Measurements from ENCODE around the gene GAB1. TPM values are rescaled to one million over a fixed set of nuclear protein-coding genes. Genes with fewer than 3 reads are reported as not detected.

Gene GAB1
- total and polyA plus RNA-seq, 2 donors (not counting 1 experiment from before 2014, with no cell fraction given): 4.7 to 10.8 TPM

GRCh38 chr4:143339497-143339896 lies 2.8 kb downstream of the GAB1 start:
- Mint-ChIP-seq H3K9me3 (ENCODE audit: insufficient read depth) (no peaks in the 10 kb centered on the region), H3K27ac (no peak overlapping the region), H3K27me3 (peaks cover 22% of the 10 kb centered on the region), H3K4me3 (no peak overlapping the region), H3K4me1 (peaks cover 28% of the 10 kb centered on the region)
- WGBS (ENCODE audit: insufficient coverage): 71% methylated on average over 1 of the region's 2 CpGs
- Histone ChIP-seq H2AFZ (ENCODE audit: insufficient read depth, low read depth, low read length, poor library complexity, severe bottlenecking) (no peak overlapping the region), H3K4me1 (ENCODE audit: control insufficient read depth in 2 of 2, insufficient read depth in 2 of 2, low read length in 2 of 2) (peaks cover 12 to 17% of the 10 kb centered on the region in 2 donors), H3K36me3 (replicated peaks in 1 of 2; ENCODE audit: control extremely low read depth in 1 of 2, control insufficient read depth in 1 of 2, extremely low read depth in 1 of 2, insufficient read depth in 2 of 2, low read length in 1 of 2) (no peaks in the 10 kb centered on the region), H3K9ac (ENCODE audit: low read length) (no peak overlapping the region), H3K79me2 (ENCODE audit: control insufficient read depth, insufficient read depth, low read length) (peaks cover 41% of the 10 kb centered on the region), H3K27ac (ENCODE audit: low read length in 2 of 2) (no peak overlapping the region), H4K20me1 (ENCODE audit: control insufficient read depth, insufficient read depth, low read length, poor library complexity, severe bottlenecking) (no peaks in the 10 kb centered on the region), H3K9me3 (ENCODE audit: control extremely low read depth in 1 of 3, control insufficient read depth in 2 of 3, insufficient read depth in 1 of 3, low read length in 2 of 3) (peaks cover 0 to 7% (median 0%) of the 10 kb centered on the region in 3 donors), H3K4me3 (ENCODE audit: control extremely low read depth in 1 of 5, extremely low read depth in 1 of 5, insufficient read depth in 1 of 5, low read depth in 2 of 5, low read length in 4 of 5) (no peak overlapping the region), H3K4me2 (replicated peaks; ENCODE audit: low read depth, low read length, poor library complexity, severe bottlenecking) (no peak overlapping the region), H3K27me3 (replicated peaks in 1 of 4; ENCODE audit: control extremely low read depth in 1 of 4, control insufficient read depth in 3 of 4, insufficient read depth in 4 of 4, low read length in 3 of 4) (peaks cover 0 to 9% (median 0%) of the 10 kb centered on the region in 4 experiments)
- intact Hi-C loops (cut with micrococcal nuclease): loop anchor here (5.0 kb wide), 1 partner anchor 38 kb away; no protein-coding TSS in a partner anchor
- TF ChIP-seq, protein P1, sequence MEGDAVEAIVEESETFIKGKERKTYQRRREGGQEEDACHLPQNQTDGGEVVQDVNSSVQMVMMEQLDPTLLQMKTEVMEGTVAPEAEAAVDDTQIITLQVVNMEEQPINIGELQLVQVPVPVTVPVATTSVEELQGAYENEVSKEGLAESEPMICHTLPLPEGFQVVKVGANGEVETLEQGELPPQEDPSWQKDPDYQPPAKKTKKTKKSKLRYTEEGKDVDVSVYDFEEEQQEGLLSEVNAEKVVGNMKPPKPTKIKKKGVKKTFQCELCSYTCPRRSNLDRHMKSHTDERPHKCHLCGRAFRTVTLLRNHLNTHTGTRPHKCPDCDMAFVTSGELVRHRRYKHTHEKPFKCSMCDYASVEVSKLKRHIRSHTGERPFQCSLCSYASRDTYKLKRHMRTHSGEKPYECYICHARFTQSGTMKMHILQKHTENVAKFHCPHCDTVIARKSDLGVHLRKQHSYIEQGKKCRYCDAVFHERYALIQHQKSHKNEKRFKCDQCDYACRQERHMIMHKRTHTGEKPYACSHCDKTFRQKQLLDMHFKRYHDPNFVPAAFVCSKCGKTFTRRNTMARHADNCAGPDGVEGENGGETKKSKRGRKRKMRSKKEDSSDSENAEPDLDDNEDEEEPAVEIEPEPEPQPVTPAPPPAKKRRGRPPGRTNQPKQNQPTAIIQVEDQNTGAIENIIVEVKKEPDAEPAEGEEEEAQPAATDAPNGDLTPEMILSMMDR (IDR thresholded peaks at IDR 0.05): no peak
- TF ChIP-seq EZH2 (IDR thresholded peaks at IDR 0.05; ENCODE audit: borderline replicate concordance, insufficient read depth, low read depth, low read length, poor library complexity, severe bottlenecking): no peak
- ChIA-PET CTCF (no interaction called here), POLR2A (no interaction called here)
- DNase-seq: no peak
- ATAC-seq (ENCODE audit: low read depth): no peak

DNA sequence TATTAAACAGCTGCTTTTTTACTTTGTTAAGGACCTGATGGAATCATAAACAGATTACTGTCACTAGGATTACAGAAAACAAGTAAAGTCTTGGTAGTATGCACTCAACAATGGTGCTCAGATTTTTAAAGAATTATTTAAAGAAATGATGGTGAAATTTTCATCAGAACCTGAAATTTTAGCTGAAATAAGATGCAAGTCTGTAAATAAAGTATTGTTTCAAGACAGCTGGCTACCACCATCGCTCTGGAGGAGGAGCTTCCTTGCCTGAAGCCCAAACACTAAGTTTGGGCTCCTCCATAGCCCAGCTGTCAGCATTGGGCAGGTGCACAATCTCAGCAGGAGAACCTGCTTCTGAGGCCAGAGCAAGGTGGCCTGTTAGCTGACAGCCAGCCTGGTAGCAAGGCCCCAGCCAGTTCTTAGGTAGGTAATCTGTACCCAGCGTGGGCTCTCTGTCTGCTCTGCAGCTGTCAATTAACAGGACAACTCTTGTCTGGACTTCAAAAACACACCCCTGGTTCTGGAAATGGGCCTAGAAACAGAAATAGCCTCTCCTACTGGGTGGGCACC lies 4.6 kb downstream of the GAB1 start:
- H3K27me3 Mint-ChIP-seq: peaks cover 16% of the 10 kb centered on the region
- intact Hi-C loops (cut with micrococcal nuclease): no loop called here
- H3K27me3 ChIP-seq (replicated peaks in 1 of 4; ENCODE audit: control extremely low read depth in 1 of 4, control insufficient read depth in 3 of 4, insufficient read depth in 4 of 4, low read length in 3 of 4): peaks cover 0 to 3% (median 0%) of the 10 kb centered on the region in 4 experiments
- H3K9ac ChIP-seq (ENCODE audit: low read length): no peak overlapping the region
- ChIA-PET POLR2A (no interaction called here), CTCF (interaction anchor here (0.8 kb wide), 1 partner anchor 56 kb away, joined by 3 read pairs; no protein-coding TSS in a partner anchor)
- no peak overlapping the region for H3K4me3 Mint-ChIP-seq
- peaks cover 10 to 12% of the 10 kb centered on the region in 2 donors for H3K4me1 ChIP-seq (ENCODE audit: control insufficient read depth in 2 of 2, insufficient read depth in 2 of 2, low read length in 2 of 2)
- H3K79me2 ChIP-seq (ENCODE audit: control insufficient read depth, insufficient read depth, low read length): peaks cover 49% of the 10 kb centered on the region
- H3K9me3 Mint-ChIP-seq (ENCODE audit: insufficient read depth): no peaks in the 10 kb centered on the region
- H3K9me3 ChIP-seq (ENCODE audit: control extremely low read depth in 1 of 3, control insufficient read depth in 2 of 3, insufficient read depth in 1 of 3, low read length in 2 of 3): peaks cover 0 to 4% (median 0%) of the 10 kb centered on the region in 3 donors
- WGBS (ENCODE audit: insufficient coverage): 100% methylated on average over 2 of the region's 2 CpGs
- H3K27ac Mint-ChIP-seq: no peak overlapping the region
- H3K36me3 ChIP-seq (replicated peaks in 1 of 2; ENCODE audit: control extremely low read depth in 1 of 2, control insufficient read depth in 1 of 2, extremely low read depth in 1 of 2, insufficient read depth in 2 of 2, low read length in 1 of 2): no peaks in the 10 kb centered on the region
- peaks cover 21% of the 10 kb centered on the region for H3K4me1 Mint-ChIP-seq
- no peak for TF ChIP-seq EZH2 (IDR thresholded peaks at IDR 0.05; ENCODE audit: borderline replicate concordance, insufficient read depth, low read depth, low read length, poor library complexity, severe bottlenecking)
- TF ChIP-seq, protein P1 (IDR thresholded peaks at IDR 0.05): no peak
- ATAC-seq (ENCODE audit: low read depth): no peak
- H4K20me1 ChIP-seq (ENCODE audit: control insufficient read depth, insufficient read depth, low read length, poor library complexity, severe bottlenecking): no peaks in the 10 kb centered on the region
- H3K27ac ChIP-seq (ENCODE audit: low read length in 2 of 2): no peak overlapping the region
- no peak overlapping the region for H2AFZ ChIP-seq (ENCODE audit: insufficient read depth, low read depth, low read length, poor library complexity, severe bottlenecking)
- no peak overlapping the region for H3K4me2 ChIP-seq (replicated peaks; ENCODE audit: low read depth, low read length, poor library complexity, severe bottlenecking)
- no peak for DNase-seq
- no peak overlapping the region for H3K4me3 ChIP-seq (ENCODE audit: control extremely low read depth in 1 of 5, extremely low read depth in 1 of 5, insufficient read depth in 1 of 5, low read depth in 2 of 5, low read length in 4 of 5)
